Measurements from ENCODE around the gene MANBA. TPM values are rescaled to one million over a fixed set of nuclear protein-coding genes. Genes with fewer than 3 reads are reported as not detected.

MANBA gene
- total RNA-seq, 4 donors from 2014 or later, result 10.4 to 21.7 (median 15.1) TPM

GRCh38 chr4:102657206-102657605, 103.6 kb downstream of the MANBA start:
- H3K4me1 ChIP-seq, result no peaks in the 10 kb centered on the region
- TF ChIP-seq CTCF (IDR thresholded peaks at IDR 0.05) (no peak), POLR2A (IDR thresholded peaks at IDR 0.05) (no peak)
- no peak for DNase-seq
- peaks cover 0 to 12% (median 0%) of the 10 kb centered on the region in 3 donors for H3K36me3 ChIP-seq
- no peak overlapping the region for H3K27ac ChIP-seq
- H3K4me3 ChIP-seq, result no peak overlapping the region
- intact Hi-C loops (cut with DNase I), result no loop called here
- H3K9me3 ChIP-seq, result no peaks in the 10 kb centered on the region
- 48 to 81% methylated on average over 5 of the region's 5 CpGs for WGBS, 2 donors
- H3K27me3 ChIP-seq, result no peaks in the 10 kb centered on the region

- WGBS, 2 donors, result 75 to 94% methylated on average over 1 of the region's 1 CpG
- H3K27me3 ChIP-seq, result no peaks in the 10 kb centered on the region
- intact Hi-C loops (cut with DNase I), result no loop called here
These were observed 113.7 kb downstream of the MANBA start for GRCh38 chr4:102647117-102647516.

GRCh38 chr4:102642631-102643298, 118.0 kb downstream of the MANBA start:
- Histone ChIP-seq H3K27me3 (no peaks in the 10 kb centered on the region), H3K4me1 (no peaks in the 10 kb centered on the region), H3K27ac (no peak overlapping the region), H3K9me3 (no peaks in the 10 kb centered on the region), H3K36me3 (peaks cover 0 to 34% (median 0%) of the 10 kb centered on the region in 3 donors), H3K4me3 (no peak overlapping the region)
- TF ChIP-seq POLR2A (IDR thresholded peaks at IDR 0.05) (no peak), CTCF (IDR thresholded peaks at IDR 0.05) (no peak)
- WGBS, 2 donors, result 82% methylated on average over 5 of the region's 5 CpGs
- no peak for DNase-seq
- intact Hi-C loops (cut with DNase I), result no loop called here

More at GRCh38 chr4:102647117-102647516, 113.7 kb downstream of the MANBA start:
- no peak for DNase-seq
- H3K4me1 ChIP-seq, result no peaks in the 10 kb centered on the region
- TF ChIP-seq POLR2A (IDR thresholded peaks at IDR 0.05) (no peak), CTCF (IDR thresholded peaks at IDR 0.05) (no peak)
- H3K4me3 ChIP-seq, result no peak overlapping the region
- H3K27ac ChIP-seq, result no peak overlapping the region
- peaks cover 0 to 37% (median 0%) of the 10 kb centered on the region in 3 donors for H3K36me3 ChIP-seq
- no peaks in the 10 kb centered on the region for H3K9me3 ChIP-seq

GRCh38 chr4:102641793-102642192, 119.0 kb downstream of the MANBA start:
- no peak overlapping the region for H3K27ac ChIP-seq
- H3K9me3 ChIP-seq, result no peaks in the 10 kb centered on the region
- H3K4me3 ChIP-seq, result no peak overlapping the region
- intact Hi-C loops (cut with DNase I), result no loop called here
- no peaks in the 10 kb centered on the region for H3K4me1 ChIP-seq
- no peak for TF ChIP-seq POLR2A (IDR thresholded peaks at IDR 0.05)
- no peak for TF ChIP-seq CTCF (IDR thresholded peaks at IDR 0.05)
- H3K36me3 ChIP-seq, result peaks cover 0 to 41% (median 0%) of the 10 kb centered on the region in 3 donors
- no peaks in the 10 kb centered on the region for H3K27me3 ChIP-seq
- DNase-seq, result no peak

GRCh38 chr4:102640669-102641068, 120.1 kb downstream of the MANBA start:
- intact Hi-C loops (cut with DNase I), result no loop called here
- Histone ChIP-seq H3K36me3 (peaks cover 0 to 38% (median 0%) of the 10 kb centered on the region in 3 donors), H3K27ac (no peak overlapping the region), H3K9me3 (no peaks in the 10 kb centered on the region), H3K4me3 (no peak overlapping the region), H3K4me1 (no peaks in the 10 kb centered on the region), H3K27me3 (no peaks in the 10 kb centered on the region)
- 90 to 92% methylated on average over 4 of the region's 4 CpGs for WGBS, 2 donors
- TF ChIP-seq CTCF (IDR thresholded peaks at IDR 0.05), result no peak
- TF ChIP-seq POLR2A (IDR thresholded peaks at IDR 0.05), result no peak
- DNase-seq, result no peak

Data from esophagus squamous epithelium (tissue), 5 donors.